DMS79 treated with DMSO at 0.1 percent for 48 hours (cell line): ENCODE results near the gene OTUD5.

Source experiments
- DNase-seq: peaks from one replicate; lab custom pipeline; 2025; lab: John Stamatoyannopoulos, UW

The OTUD5 gene

GRCh38 chrX:48972220-48973164 is 15.1 kb upstream of the OTUD5 start:
- no peak for DNase-seq

- peak; percentile 6 for DNase-seq
These were observed 14.1 kb upstream of the OTUD5 start, which contains the start of gene KCND1 for GRCh38 chrX:48971249-48972219. Gene KCND1 (minus strand): TSS chrX:48971844. CDS start chrX:48970271, 1,573 bp downstream.

GRCh38 chrX:48969471-48969870 is 12.1 kb upstream of the OTUD5 start:
- DNase-seq: no peak

GRCh38 chrX:48968377-48968776 is 11.0 kb upstream of the OTUD5 start:
- no peak for DNase-seq

GRCh38 chrX:48966796-48967579 is 9.6 kb upstream of the OTUD5 start:
- DNase-seq: no peak

GRCh38 chrX:48965959-48966358 is 8.6 kb upstream of the OTUD5 start:
- no peak for DNase-seq

GRCh38 chrX:48961585-48962091 is 4.2 kb upstream of the OTUD5 start:
- DNase-seq: no peak

GRCh38 chrX:48960291-48960690 is 2.9 kb upstream of the OTUD5 start:
- DNase-seq: no peak

GRCh38 chrX:48958635-48959094 is 1.3 kb upstream of the OTUD5 start:
- DNase-seq: no peak

- DNase-seq: peak; percentile 88
These were observed 624 bp upstream of the OTUD5 start for GRCh38 chrX:48957827-48958634.

- no peak for DNase-seq
These were observed 536 bp downstream of the OTUD5 start for GRCh38 chrX:48956728-48957414.

GRCh38 chrX:48948589-48948988 is 8.8 kb downstream of the OTUD5 start:
- DNase-seq: no peak

GRCh38 chrX:48945517-48946348 is 11.7 kb downstream of the OTUD5 start:
- no peak for DNase-seq

GRCh38 chrX:48942895-48943294 is 14.5 kb downstream of the OTUD5 start:
- DNase-seq: no peak

GRCh38 chrX:48940404-48940955 is 16.9 kb downstream of the OTUD5 start:
- DNase-seq: no peak

GRCh38 chrX:48939524-48940228 is 17.7 kb downstream of the OTUD5 start:
- DNase-seq: no peak

- no peak for DNase-seq
These were observed 18.5 kb downstream of the OTUD5 start for GRCh38 chrX:48938721-48939425.
